ENCODE results near the gene WDR11. TPM values are rescaled to one million over a fixed set of nuclear protein-coding genes. Genes with fewer than 3 reads are reported as not detected.

The WDR11 gene
- total and polyA plus RNA-seq, 10 donors, result 28.5 to 94.6 (median 76.1) TPM

DNA sequence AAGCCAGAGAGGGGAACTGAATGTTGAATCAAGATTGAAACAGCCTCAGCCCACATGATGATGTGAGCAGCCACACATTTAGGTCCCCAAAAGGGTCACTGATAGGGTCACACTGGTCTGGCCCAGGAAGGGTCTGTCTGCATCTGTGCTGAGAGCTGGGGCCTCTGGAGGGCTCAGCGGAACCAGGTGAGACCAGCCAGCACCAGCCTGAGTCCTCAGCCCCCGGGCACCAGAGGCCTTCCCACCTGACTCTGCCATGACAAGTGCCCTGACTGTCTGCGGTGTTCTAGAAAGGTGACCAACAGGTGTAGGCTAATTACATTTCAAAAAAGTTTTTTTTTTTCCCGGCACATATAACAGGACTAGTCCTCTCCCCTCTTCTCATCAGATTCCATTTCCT, 76.2 kb downstream of the WDR11 start:
- 64 to 87% (median 75%) methylated on average over 4 of the region's 4 CpGs for WGBS, 5 donors
- intact Hi-C loops (cut with DNase I; ENCODE audit: low total_unique reads), result no loop called here
- TF ChIP-seq POLR2A (IDR thresholded peaks at IDR 0.05) (no peak), POLR2AphosphoS5 (IDR thresholded peaks at IDR 0.05) (no peak)
- TF ChIP-seq, protein P1, sequence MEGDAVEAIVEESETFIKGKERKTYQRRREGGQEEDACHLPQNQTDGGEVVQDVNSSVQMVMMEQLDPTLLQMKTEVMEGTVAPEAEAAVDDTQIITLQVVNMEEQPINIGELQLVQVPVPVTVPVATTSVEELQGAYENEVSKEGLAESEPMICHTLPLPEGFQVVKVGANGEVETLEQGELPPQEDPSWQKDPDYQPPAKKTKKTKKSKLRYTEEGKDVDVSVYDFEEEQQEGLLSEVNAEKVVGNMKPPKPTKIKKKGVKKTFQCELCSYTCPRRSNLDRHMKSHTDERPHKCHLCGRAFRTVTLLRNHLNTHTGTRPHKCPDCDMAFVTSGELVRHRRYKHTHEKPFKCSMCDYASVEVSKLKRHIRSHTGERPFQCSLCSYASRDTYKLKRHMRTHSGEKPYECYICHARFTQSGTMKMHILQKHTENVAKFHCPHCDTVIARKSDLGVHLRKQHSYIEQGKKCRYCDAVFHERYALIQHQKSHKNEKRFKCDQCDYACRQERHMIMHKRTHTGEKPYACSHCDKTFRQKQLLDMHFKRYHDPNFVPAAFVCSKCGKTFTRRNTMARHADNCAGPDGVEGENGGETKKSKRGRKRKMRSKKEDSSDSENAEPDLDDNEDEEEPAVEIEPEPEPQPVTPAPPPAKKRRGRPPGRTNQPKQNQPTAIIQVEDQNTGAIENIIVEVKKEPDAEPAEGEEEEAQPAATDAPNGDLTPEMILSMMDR (IDR thresholded peaks at IDR 0.05 in 8 of 11, conservative IDR thresholded peaks at IDR 0.05 in 3 of 11), result no peak

DNA sequence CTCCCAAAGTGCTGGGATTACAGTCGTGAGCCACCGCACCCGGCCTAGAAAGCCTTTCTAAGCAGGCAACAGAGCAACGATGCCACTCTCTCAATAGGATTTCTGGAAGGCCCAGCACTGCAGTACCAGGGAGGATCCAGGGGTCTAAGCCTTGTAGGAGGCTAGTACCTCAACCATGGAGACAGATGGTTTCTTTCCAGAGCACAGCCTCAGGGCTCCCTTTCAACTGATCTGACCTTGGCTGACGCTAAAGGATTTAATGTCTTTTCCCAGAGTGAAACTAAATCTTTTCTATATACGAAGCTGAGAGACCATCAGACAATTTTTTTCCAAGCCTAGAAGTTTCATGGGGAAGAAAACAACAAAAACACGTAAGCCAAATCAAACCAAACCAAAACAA, 78.0 kb downstream of the WDR11 start:
- H3K4me3 ChIP-seq, result no peak overlapping the region
- no peak for TF ChIP-seq POLR2AphosphoS5 (IDR thresholded peaks at IDR 0.05)
- TF ChIP-seq, protein P1 (IDR thresholded peaks at IDR 0.05 in 8 of 11, conservative IDR thresholded peaks at IDR 0.05 in 3 of 11), result no peak
- TF ChIP-seq POLR2A (IDR thresholded peaks at IDR 0.05), result no peak
- WGBS, 5 donors, result 81 to 87% (median 85%) methylated on average over 7 of the region's 7 CpGs
- H3K4me1 ChIP-seq, result no peaks in the 10 kb centered on the region
- H3K36me3 ChIP-seq, result no peaks in the 10 kb centered on the region
- no peaks in the 10 kb centered on the region for H3K9me3 ChIP-seq
- no peak for DNase-seq
- no peak overlapping the region for H3K27ac ChIP-seq
- intact Hi-C loops (cut with DNase I; ENCODE audit: low total_unique reads), result no loop called here
- no peaks in the 10 kb centered on the region for H3K27me3 ChIP-seq (replicated peaks in 1 of 7)

More for the DNA sequence above, 76.2 kb downstream of the WDR11 start:
- Histone ChIP-seq H3K27ac (no peak overlapping the region), H3K4me3 (no peak overlapping the region), H3K9me3 (peaks cover 0 to 15% (median 0%) of the 10 kb centered on the region in 8 donors), H3K4me1 (no peaks in the 10 kb centered on the region), H3K36me3 (no peaks in the 10 kb centered on the region), H3K27me3 (replicated peaks in 1 of 7) (no peaks in the 10 kb centered on the region)
- no peak for DNase-seq

DNA sequence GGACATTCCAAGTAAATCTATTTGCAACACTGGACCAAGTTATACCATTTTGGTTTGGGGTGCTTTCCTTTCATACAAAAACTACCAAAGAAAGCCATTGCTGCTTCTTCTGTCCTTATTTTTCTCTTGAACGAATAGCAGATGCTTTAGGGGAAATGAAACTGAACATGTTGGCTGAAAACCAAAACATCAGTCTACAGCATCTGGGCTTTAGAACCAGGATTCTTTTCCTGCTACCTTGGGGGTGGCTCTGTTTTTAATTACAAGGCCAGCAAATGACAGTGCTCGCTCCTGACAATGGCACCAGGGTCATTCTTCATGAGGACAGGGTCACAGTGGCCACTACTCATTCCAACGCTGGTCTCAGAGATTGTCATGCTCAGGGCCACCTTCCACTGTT, 80.3 kb downstream of the WDR11 start:
- 43 to 70% (median 53%) methylated on average over 3 of the region's 3 CpGs for WGBS, 5 donors
- Histone ChIP-seq H3K36me3 (no peaks in the 10 kb centered on the region), H3K4me3 (no peak overlapping the region), H3K27me3 (replicated peaks in 1 of 7) (no peaks in the 10 kb centered on the region), H3K4me1 (no peaks in the 10 kb centered on the region), H3K27ac (no peak overlapping the region), H3K9me3 (peaks cover 0 to 3% (median 0%) of the 10 kb centered on the region in 8 donors)
- intact Hi-C loops (cut with DNase I; ENCODE audit: low total_unique reads), result no loop called here
- no peak for DNase-seq
- TF ChIP-seq, protein P1 (IDR thresholded peaks at IDR 0.05 in 8 of 11, conservative IDR thresholded peaks at IDR 0.05 in 3 of 11), result no peak
- TF ChIP-seq POLR2A (IDR thresholded peaks at IDR 0.05) (no peak), POLR2AphosphoS5 (IDR thresholded peaks at IDR 0.05) (no peak)

DNA sequence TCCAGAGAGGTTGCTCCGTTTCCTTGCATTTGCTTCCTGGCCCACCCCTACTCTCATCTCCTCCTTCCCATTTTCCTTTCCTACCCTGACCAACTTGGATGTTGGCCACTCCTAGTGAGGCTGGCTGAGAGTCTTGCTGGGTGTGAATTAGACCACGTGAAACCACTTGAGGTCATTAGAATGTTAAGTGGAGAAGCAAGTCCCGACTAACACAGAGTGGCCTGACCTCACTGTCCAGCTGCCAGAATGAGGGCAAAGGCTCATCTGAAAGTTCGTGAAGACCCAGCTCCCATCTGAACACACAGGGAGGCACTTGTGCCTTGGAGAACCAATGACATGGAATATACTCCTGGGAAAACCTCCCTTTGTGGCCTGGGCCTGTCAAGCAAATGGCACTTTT, 80.8 kb downstream of the WDR11 start:
- Histone ChIP-seq H3K4me3 (no peak overlapping the region), H3K27me3 (replicated peaks in 1 of 7) (no peaks in the 10 kb centered on the region), H3K4me1 (no peaks in the 10 kb centered on the region), H3K9me3 (peaks cover 0 to 8% (median 0%) of the 10 kb centered on the region in 8 donors), H3K36me3 (no peaks in the 10 kb centered on the region), H3K27ac (no peak overlapping the region)
- DNase-seq, result no peak
- TF ChIP-seq POLR2A (IDR thresholded peaks at IDR 0.05) (no peak), POLR2AphosphoS5 (IDR thresholded peaks at IDR 0.05) (no peak)
- TF ChIP-seq, protein P1 (IDR thresholded peaks at IDR 0.05 in 8 of 11, conservative IDR thresholded peaks at IDR 0.05 in 3 of 11), result no peak
- intact Hi-C loops (cut with DNase I; ENCODE audit: low total_unique reads), result no loop called here
- WGBS, 5 donors, result 49 to 73% (median 65%) methylated on average over 4 of the region's 4 CpGs

All from spleen (tissue), 11 donors.